Uterus (tissue), 4 donors: Measurements from ENCODE around the gene CALN1. TPM values are rescaled to one million over a fixed set of nuclear protein-coding genes. Genes with fewer than 3 reads are reported as not detected.

Source experiments
- DNase-seq, 2 donors: peaks; one replicate each; pipeline ENCODE4 v3.0.0-alpha.2; 2019 to 2020
- H3K27ac ChIP-seq, 2 donors: fragments of 200-600 bp; sonication (generic); 1 replicate in 1 of 2; 2 replicates in 1 of 2; pipeline ENCODE4 v1.5.1; 2016 to 2018
- H3K27me3 ChIP-seq, 2 donors: fragments of 200-600 bp; sonication (generic); one replicate each; pipeline ENCODE4 v1.5.1; 2018 to 2019; ENCODE audit warnings: control low read depth in 1 of 2
- H3K36me3 ChIP-seq, 2 donors: fragments of 200-600 bp; sonication (generic); one replicate each; pipeline ENCODE4 v1.5.1; 2019; ENCODE audit warnings: control low read depth in 1 of 2
- H3K4me1 ChIP-seq, 2 donors: fragments of 200-600 bp; sonication (generic); one replicate each; pipeline ENCODE4 v1.5.1; 2018 to 2019; ENCODE audit warnings: control low read depth in 1 of 2
- H3K4me3 ChIP-seq, 2 donors: fragments of 200-600 bp; sonication (generic); 1 replicate in 1 of 2; 2 replicates in 1 of 2; pipeline ENCODE4 v1.5.1; 2018 to 2019; ENCODE audit warnings: mild to moderate bottlenecking in 1 of 2
- H3K9me3 ChIP-seq, 2 donors: fragments of 200-600 bp; sonication (generic); one replicate each; pipeline ENCODE4 v1.5.1; 2019; ENCODE audit warnings: control low read depth in 1 of 2
- CTCF ChIP-seq, 4 experiments: fragments of 200-600 bp in 2 of 4; fragments of 450-650 bp in 2 of 4; sonication (generic) in 2 of 4; IDR thresholded peaks; one replicate each; pipeline ENCODE4 v1.5.1; 2016 to 2019; ENCODE audit warnings: antibody characterized with exemption in 4 of 4, mild to moderate bottlenecking in 2 of 4, moderate library complexity in 1 of 4
- POLR2A ChIP-seq, 2 donors: fragments of 450-650 bp; IDR thresholded peaks; one replicate each; pipeline ENCODE4 v1.6.1; 2016; ENCODE audit warnings: antibody characterized with exemption in 2 of 2, mild to moderate bottlenecking in 1 of 2, moderate library complexity in 1 of 2
- intact Hi-C: fragments of 100-400 bp; cut with DNase I; formaldehyde crosslinking; loops from one replicate; pipeline ENCODE4 v1.15.1; 2023; ENCODE audit warnings: low total_unique reads
- total RNA-seq, 4 donors: library from RNA; depleted of rRNA in 3 of 4; stranded (reverse); fragments of >200 nt in 3 of 4; gene quantifications; one replicate each; pipeline versions ENCODE4 v1.1.0 to v1.2.4, GENCODE V29; 2014 to 2023
- donor health status: DM: yes; HTN: yes; CAD: no.

The CALN1 gene
- total RNA-seq, 4 donors from 2014 or later = 0.49 to 2.3 (median 1.5) TPM; not detected in 1

DNA sequence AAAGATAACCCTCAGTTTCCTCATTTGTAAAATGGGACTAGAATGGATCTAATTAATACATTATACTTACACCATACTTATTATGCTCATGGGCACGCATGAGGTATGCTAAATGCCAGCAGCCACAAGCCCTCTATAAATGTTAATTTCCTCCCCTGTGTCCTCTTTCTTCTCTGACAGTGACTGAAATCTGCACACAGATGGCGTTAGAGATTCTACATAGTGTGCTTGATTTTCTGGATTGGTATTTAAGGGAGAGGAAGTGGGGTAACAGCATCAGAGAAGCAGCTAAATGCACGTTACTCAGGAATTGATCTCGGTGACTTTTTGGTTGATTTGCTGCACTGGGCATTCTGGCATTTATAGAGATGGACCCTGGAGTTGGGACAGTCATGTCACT, 568.5 kb downstream of the CALN1 start:
- no peaks in the 10 kb centered on the region for H3K4me1 ChIP-seq
- no peak for DNase-seq
- no peaks in the 10 kb centered on the region for H3K36me3 ChIP-seq
- intact Hi-C loops = no loop called here
- H3K27ac ChIP-seq = no peak overlapping the region
- H3K27me3 ChIP-seq = no peaks in the 10 kb centered on the region
- H3K4me3 ChIP-seq = no peak overlapping the region
- no peaks in the 10 kb centered on the region for H3K9me3 ChIP-seq
- TF ChIP-seq POLR2A (IDR thresholded peaks at IDR 0.05) (no peak), CTCF (IDR thresholded peaks at IDR 0.05) (no peak)

GRCh38 chr7:71842786-71843185, 569.4 kb downstream of the CALN1 start:
- H3K36me3 ChIP-seq = no peaks in the 10 kb centered on the region
- intact Hi-C loops = no loop called here

GRCh38 chr7:71842381-71842780, 569.8 kb downstream of the CALN1 start:
- Histone ChIP-seq H3K27me3 (no peaks in the 10 kb centered on the region), H3K9me3 (no peaks in the 10 kb centered on the region), H3K27ac (no peak overlapping the region), H3K4me1 (no peaks in the 10 kb centered on the region), H3K4me3 (no peak overlapping the region), H3K36me3 (no peaks in the 10 kb centered on the region)
- intact Hi-C loops = no loop called here
- DNase-seq = no peak
- no peak for TF ChIP-seq POLR2A (IDR thresholded peaks at IDR 0.05)
- TF ChIP-seq CTCF (IDR thresholded peaks at IDR 0.05) = no peak

More at GRCh38 chr7:71842786-71843185, 569.4 kb downstream of the CALN1 start:
- H3K27me3 ChIP-seq = no peaks in the 10 kb centered on the region
- DNase-seq = no peak
- no peak overlapping the region for H3K27ac ChIP-seq
- no peak for TF ChIP-seq CTCF (IDR thresholded peaks at IDR 0.05)
- TF ChIP-seq POLR2A (IDR thresholded peaks at IDR 0.05) = no peak
- H3K9me3 ChIP-seq = no peaks in the 10 kb centered on the region
- H3K4me1 ChIP-seq = no peaks in the 10 kb centered on the region
- no peak overlapping the region for H3K4me3 ChIP-seq

DNA sequence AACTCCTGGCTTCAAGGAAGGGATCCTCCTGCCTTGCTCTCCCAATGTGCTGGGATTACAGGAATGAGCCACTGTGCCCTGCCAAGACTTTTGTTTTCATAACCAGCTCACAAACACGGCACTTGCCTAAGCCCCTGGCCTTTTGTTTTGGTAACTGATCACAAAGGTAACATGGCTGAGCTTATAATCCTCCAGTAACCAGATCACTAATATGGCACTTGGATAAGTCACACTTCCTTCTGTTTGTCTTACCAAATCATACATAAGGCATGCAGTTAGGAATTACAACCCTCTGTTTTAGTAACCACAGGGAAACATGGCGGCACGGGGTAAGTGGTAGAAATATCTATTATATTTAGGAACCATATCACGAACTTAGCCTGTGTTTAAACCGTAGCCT, 577.1 kb downstream of the CALN1 start:
- TF ChIP-seq POLR2A (IDR thresholded peaks at IDR 0.05) = no peak
- TF ChIP-seq CTCF (IDR thresholded peaks at IDR 0.05) = no peak
- Histone ChIP-seq H3K27ac (no peak overlapping the region), H3K9me3 (no peaks in the 10 kb centered on the region), H3K4me3 (no peak overlapping the region), H3K4me1 (no peaks in the 10 kb centered on the region), H3K27me3 (no peaks in the 10 kb centered on the region), H3K36me3 (no peaks in the 10 kb centered on the region)
- intact Hi-C loops = no loop called here
- no peak for DNase-seq

DNA sequence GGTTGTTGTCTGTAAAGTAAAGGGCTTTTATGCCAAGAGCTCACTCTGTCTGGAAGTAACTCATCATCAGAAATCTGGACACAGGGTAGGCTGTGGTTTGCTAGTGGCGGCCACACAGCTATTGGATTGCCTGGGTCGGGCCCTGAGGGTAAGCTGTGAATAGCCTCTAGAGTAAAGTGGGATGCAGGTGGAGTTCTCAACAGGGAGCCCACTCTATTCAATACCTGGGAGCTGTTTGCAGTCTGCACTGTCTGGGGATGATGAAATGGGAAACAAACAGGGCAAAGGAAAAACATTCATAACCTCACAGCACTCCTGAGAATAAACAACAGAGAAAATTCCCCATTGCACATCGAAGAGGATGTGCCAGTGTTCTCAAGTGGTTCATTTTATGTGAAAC, 582.6 kb downstream of the CALN1 start:
- Histone ChIP-seq H3K4me3 (no peak overlapping the region), H3K9me3 (no peaks in the 10 kb centered on the region), H3K27ac (no peak overlapping the region), H3K36me3 (no peaks in the 10 kb centered on the region), H3K27me3 (no peaks in the 10 kb centered on the region), H3K4me1 (no peaks in the 10 kb centered on the region)
- TF ChIP-seq CTCF (IDR thresholded peaks at IDR 0.05) (no peak), POLR2A (IDR thresholded peaks at IDR 0.05) (no peak)
- intact Hi-C loops = no loop called here
- DNase-seq = no peak
